ENCODE measurements around the gene SYTL4. TPM values are rescaled to one million over a fixed set of nuclear protein-coding genes. Genes with fewer than 3 reads are reported as not detected.
"Not testable (repeated sequence)": the region's sequence is repeated elsewhere in the genome, so short reads cannot be mapped to it uniquely, and the experiment has no call there.

SYTL4 gene
- total RNA-seq = not detected in 2 replicates

GRCh38 chrX:100731441-100732281 is at the start of gene SYTL4:
Gene SYTL4, minus strand, starts transcription at chrX:100732121. Its CDS starts 30,084 bp downstream, at chrX:100702037.
- intact Hi-C loops (cut with micrococcal nuclease) = no loop called here

- intact Hi-C loops (cut with micrococcal nuclease) = not testable (repeated sequence)
Observed at GRCh38 chrX:100769439-100769838, 37.5 kb upstream of the SYTL4 start.

DNA sequence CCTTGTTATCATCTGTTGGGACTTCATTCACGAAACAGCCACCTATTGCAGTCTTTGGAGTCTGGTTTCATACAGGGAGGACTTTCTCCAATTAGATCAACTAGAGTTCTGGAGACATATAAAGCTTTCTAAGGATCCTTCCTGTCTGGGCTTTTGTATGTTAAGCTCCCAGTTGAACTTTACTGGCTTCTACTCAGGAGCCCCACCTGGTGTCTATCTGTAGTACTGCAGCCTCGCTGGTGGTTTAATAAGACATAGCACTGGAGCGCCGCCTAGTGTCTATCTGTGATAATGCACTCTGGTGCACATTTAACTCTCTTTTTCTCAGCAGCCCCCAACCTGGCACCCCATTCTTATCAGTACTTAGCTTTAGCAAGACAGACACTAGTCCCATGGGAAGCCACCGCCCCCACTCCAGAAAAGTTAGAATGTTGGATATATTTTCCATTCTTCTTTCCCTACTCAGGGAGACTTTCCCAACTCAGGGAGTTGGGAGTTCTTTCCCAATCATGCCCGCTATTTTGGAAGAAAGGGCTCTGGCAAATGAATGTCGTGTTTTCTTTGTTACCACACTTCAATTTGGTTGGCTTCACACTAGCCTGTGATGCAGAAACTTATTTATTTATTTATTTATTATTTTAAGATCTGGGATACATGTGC is 36.9 kb upstream of the SYTL4 start:
- intact Hi-C loops (cut with micrococcal nuclease) = loop anchor here (1.0 kb wide), 5 partner anchors 51 to 257 kb away; partner anchors contain the start of genes CSTF2 and TSPAN6

DNA sequence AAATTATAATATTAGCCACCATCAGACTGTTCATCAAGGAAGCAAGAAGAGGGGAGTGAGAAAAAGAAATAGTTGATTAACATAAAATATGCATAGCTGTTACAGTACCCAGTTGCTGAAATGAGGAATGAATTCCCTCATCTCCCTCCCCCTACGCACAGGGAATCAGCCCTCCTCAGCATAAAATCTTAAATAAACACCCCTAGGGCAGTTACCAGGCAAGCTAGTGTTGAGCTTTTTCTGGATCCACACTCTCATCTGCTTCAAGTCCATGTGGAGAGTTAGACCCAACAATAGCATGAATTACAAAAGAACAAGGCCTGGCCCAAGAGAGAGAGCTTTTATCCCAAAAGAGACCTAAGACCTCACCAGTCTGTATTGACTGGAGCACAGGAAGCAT is 19.0 kb upstream of the SYTL4 start:
- intact Hi-C loops (cut with micrococcal nuclease) = no loop called here

GRCh38 chrX:100748108-100748507 is 16.2 kb upstream of the SYTL4 start:
- intact Hi-C loops (cut with micrococcal nuclease) = no loop called here

DNA sequence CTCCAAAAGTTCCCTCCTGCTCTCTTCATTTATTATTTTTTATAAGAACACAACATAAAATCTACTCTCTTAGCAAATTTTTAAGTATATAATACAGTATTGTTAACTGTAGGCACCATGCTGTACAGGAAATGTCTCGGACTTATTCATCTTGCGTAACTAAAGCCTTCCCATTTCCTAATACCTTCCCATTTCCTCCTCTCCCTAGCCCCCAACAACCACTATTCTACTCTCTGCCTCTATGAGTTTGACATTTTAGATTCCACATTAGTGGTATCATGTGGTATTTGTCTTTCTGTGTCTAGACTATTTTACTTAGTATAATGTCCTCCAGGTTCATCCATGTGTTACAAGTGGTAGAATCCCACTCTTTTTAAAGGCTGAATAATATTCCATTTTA is 15.8 kb upstream of the SYTL4 start:
- intact Hi-C loops (cut with micrococcal nuclease) = no loop called here

DNA sequence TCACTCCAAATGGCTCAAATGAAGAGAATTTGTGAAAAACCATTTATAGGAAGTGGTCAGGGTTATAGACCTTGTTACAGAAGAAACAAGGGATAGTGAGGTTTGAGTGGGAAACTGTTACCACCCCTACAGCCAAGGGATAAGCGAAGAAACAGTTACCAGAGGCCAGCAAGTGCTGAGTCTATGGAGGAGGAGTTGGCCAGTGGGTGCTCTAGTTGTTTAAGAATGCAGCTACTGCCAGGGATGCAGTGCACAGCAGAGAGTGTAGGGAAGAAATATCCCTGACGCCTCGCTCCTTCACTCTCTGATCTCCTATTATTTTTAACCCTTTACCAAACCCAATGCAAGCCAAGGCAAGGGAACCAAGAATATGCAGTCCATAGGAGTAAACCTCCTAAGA is 15.2 kb upstream of the SYTL4 start:
- intact Hi-C loops (cut with micrococcal nuclease) = no loop called here

DNA sequence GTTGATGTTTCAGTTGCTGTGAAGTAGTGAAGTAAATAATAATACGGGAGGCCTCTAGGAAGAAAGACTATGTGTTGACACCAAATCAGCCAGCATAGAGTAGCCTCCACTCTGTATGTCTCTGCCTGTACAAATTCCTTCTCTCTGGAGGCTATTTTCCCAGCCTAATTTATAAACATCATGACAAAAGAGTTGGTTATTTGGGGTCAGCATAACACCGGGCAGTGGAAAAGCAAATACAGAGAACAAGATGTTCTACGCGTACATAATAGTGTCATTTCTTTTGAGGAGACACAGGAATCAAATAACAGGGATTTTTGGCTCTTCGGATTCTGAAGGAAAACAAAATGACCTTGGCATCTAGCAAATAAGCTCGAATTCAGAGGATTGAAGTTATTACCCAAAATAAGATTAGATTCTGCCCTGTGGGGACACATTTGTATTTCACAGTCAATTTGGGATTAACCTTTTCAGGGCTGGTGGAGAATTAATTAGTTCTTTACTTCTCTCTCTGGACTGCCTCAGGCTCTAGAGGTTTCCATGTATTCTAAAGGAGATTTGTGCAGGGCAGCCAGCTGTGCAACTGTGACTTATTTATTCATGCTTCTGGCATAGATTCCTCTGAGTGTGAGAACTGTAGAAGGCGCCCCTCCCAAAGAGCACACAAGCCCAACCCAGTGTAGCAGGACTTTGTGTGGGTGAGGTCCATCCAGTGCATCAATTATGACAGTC is 14.1 kb upstream of the SYTL4 start:
- intact Hi-C loops (cut with micrococcal nuclease) = no loop called here

GRCh38 chrX:100745205-100745604 is 13.3 kb upstream of the SYTL4 start:
- intact Hi-C loops (cut with micrococcal nuclease) = no loop called here

GRCh38 chrX:100743009-100743607 is 11.2 kb upstream of the SYTL4 start:
- intact Hi-C loops (cut with micrococcal nuclease) = no loop called here

- intact Hi-C loops (cut with micrococcal nuclease) = not testable (repeated sequence)
Observed at GRCh38 chrX:100724006-100724405, 7.9 kb downstream of the SYTL4 start.

DNA sequence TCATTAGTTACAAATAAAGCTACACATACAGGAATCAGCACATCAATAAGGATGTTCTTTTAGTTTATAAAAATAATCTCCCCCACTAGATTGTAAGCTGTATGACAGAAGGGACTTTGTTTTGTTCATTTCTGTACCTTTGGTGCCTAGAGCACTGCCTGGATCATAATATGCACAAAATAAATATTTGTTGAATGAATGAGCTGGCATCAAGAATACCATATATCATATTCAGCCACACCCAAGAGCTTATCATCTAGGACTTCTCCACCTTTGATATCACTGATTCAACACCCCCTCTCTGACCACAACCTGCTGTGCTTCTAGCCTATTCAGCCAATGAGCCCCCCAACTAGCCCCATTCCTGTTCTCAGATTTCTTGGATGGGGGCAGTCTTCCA is 10.6 kb downstream of the SYTL4 start:
- intact Hi-C loops (cut with micrococcal nuclease) = no loop called here

- intact Hi-C loops (cut with micrococcal nuclease) = no loop called here
Observed at GRCh38 chrX:100720301-100720700, 11.6 kb downstream of the SYTL4 start.

- intact Hi-C loops (cut with micrococcal nuclease) = no loop called here
Observed at GRCh38 chrX:100719139-100719538, 12.8 kb downstream of the SYTL4 start.

DNA sequence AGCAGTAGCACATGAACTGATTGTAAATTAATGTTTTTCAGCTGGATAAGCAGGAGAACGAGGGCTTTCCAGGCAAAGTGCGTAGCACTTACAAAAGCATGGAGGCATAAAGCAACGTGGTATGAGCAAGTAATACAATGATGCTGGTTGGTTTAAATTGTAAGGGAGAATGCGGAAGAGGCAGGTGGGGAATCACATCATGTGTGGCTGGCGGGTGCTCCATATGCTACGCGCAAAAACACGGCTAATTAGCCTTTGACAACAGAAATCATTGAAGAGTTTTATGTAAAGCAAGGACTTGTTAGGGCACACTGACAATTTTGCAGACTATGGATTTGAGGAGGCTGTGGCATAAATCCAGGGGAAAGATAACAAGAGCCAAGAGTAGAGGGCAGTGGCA is 14.6 kb downstream of the SYTL4 start:
- intact Hi-C loops (cut with micrococcal nuclease) = no loop called here

DNA sequence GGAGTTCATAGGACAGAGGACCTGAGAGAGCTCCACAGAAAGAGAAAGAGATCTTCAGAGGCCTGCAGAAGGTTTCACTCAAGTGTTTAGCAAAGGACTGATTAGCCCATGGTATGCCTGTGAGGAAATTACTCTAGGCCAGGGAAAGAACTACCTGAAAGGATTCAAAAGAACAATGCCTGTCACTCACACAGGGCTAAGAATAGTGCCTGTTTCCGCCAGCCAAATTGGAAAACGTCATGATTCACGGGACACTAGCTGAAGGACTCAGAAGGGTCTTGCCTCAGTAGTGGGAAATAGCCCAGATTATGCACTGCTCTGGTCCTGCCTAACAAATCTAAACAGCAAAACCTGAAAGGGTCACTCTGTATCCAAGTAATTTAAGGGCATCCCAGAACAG is 21.1 kb downstream of the SYTL4 start:
- intact Hi-C loops (cut with micrococcal nuclease) = no loop called here

DNA sequence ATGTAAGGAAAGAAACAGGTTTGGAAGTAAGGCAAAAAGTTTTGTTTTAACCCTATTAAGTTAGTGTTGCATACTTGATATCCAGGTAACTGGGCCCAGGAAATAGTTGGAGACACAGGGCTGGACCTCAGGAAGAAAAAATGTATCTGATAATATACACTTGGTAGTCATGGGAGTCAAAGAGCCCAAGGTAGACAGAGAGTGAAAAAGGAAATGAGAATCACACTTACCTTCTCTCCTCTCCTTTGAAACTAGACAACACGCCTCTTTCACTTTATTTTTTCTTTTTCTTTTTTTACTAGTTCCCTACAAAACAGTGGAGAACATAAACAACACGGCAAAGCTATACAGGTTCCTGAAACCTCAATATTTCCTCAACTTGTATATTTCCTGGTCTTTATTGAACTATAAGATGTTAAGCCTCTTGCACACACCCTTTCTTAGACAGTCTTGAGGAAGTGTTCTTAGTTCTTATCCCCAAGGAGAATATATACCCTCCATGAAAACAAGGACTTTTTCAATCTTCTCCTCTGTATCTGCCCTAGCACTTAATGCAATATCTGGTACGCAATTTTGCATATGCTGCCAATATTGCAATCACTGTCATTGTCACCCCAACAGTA is 27.2 kb downstream of the SYTL4 start:
- intact Hi-C loops (cut with micrococcal nuclease) = no loop called here

GRCh38 chrX:100700809-100701208 is 31.1 kb downstream of the SYTL4 start:
- intact Hi-C loops (cut with micrococcal nuclease) = no loop called here

DNA sequence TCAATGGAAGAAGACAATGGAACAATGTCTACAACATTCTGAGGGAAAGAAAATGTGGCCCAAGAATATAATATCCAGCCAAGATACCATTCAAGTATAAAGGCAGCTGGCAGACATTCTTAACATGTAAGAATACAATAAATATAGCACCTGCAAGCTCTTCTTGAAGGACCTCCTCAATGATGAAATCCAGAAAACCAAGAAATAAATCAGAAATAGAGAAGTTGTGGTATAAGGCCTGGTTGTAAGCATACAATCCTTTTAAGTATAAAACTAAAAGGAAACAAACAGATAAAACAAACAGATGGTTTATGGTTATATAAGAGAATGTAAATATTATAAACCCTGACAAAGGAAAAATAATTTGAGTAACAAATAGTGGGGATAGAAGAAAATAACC is 33.4 kb downstream of the SYTL4 start:
- intact Hi-C loops (cut with micrococcal nuclease) = no loop called here

DNA sequence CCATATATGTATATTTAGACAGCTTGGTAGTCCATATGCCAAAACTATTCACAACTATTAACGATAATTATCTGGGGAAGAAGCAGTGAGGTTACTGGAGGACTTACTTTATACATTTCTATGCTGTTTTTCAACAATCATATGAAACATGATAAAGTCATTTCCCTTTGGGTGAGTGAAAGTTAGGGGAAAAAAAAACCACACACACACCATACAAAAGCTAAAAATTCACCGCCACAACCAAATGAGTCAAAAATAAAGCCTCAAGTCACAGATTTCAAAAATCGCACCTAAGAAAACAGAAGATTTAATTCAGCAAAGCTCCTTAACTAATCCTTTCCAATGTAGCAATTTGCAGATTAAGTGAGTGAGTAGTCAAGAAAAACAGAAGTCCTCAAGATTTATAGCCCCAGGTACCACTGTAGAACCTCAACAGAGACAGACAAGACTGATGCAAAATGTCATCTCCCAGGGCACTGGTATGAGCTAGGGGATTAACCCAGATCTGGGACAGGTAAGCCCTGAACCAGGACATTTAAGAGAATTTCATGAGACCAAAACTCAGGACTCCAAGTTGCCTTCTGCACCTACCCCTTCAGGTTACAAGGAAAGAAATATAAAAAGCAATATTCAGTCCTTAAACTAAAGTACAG is 35.1 kb downstream of the SYTL4 start:
- intact Hi-C loops (cut with micrococcal nuclease) = no loop called here

DNA sequence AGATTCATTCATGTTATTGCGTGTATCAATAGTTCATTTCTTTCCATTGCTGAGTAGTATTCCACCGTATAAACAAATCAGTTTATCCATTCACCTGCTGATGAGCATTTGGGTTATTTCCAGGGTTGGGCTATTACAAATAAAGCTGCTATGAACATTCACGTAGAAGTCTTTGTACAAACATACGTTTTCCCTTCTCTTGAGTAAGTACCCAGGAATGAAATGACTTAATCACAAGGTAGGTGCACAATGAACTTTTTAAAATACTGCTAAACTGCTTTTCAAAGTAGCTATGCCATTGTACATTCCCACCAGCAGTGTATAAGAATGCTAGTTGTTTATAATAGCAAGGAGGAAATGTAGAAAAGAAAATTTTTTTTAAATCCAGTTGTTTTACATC is 35.9 kb downstream of the SYTL4 start:
- intact Hi-C loops (cut with micrococcal nuclease) = no loop called here

All from T-helper 1 cell treated with Interleukin-12 subunit alpha and Interleukin-12 subunit beta and Interleukin-4 antibody, amounts not matched to agents 30 ng/mL and 1 ng/mL, for 36 hours (primary cell).